GM18526 (cell line): ENCODE measurements around the gene WDR35.

ENCODE experiments used
- POLR2A ChIP-seq: IDR thresholded peaks from 3 replicates; pipeline ENCODE4 v1.6.1; 2011; ENCODE audit not compliant: insufficient read length; ENCODE audit errors: extremely low read depth

WDR35 gene

DNA sequence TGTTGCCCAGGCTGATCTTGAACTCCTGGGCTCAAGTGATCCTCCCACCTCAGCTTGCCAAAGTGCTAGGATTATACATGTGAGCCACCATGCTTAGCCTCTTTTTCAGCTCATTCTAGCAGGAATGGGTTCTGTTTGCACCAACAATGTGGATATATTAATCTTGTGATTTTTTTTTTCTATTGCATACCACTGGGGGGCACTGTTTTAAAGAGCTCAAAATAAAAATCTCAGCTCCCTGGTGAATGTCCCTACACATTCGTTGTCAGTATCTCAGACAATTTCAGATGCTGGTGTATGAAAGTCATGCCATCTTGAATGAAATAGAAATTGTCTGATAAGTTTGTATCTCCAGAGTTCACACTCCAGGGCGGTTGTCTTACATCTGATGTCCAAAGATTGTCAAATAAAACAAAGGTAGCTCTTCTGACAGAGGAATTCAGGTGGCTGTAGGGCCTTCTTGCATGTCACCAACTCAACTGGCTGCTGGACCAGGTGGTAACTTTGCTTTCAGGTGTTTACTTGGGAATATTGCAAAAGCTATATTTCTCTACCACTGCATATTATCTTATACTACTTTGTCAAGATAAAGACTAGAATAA is 25.7 kb upstream of the WDR35 start:
- no peak for TF ChIP-seq POLR2A

DNA sequence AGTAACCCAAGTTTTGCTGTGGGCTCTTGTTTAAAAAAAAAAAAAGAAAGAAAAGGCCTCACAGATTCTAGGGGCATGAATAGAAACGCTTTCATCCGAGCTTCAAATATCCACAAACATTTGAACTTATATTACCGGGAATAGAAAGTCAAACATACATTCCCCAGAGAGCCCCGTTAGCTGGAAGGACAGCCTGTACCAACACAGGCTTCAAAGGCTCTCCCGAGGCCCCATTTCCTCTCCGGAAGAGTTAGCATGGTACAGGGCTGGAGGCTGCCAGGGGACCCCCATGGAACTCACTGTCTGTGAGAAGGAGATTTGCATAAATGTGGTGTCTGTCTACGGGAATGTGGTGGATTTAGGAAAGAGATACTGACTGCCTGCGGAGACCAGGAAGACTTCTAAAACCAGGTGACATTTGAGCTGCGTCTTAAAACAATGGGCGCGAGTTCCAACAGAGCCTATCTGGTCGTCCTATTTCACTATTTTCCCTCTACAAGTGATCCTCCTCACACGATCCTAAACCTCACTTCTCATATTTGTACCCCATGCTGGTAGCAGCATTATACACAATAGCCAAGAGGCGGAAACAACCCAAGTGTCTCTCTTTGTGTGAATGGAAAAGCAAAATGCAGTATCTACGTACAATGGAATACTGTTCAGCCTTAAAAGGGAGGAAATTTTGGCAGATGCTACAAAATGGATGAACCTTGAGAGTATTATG is 23.4 kb upstream of the WDR35 start:
- TF ChIP-seq POLR2A, result no peak

DNA sequence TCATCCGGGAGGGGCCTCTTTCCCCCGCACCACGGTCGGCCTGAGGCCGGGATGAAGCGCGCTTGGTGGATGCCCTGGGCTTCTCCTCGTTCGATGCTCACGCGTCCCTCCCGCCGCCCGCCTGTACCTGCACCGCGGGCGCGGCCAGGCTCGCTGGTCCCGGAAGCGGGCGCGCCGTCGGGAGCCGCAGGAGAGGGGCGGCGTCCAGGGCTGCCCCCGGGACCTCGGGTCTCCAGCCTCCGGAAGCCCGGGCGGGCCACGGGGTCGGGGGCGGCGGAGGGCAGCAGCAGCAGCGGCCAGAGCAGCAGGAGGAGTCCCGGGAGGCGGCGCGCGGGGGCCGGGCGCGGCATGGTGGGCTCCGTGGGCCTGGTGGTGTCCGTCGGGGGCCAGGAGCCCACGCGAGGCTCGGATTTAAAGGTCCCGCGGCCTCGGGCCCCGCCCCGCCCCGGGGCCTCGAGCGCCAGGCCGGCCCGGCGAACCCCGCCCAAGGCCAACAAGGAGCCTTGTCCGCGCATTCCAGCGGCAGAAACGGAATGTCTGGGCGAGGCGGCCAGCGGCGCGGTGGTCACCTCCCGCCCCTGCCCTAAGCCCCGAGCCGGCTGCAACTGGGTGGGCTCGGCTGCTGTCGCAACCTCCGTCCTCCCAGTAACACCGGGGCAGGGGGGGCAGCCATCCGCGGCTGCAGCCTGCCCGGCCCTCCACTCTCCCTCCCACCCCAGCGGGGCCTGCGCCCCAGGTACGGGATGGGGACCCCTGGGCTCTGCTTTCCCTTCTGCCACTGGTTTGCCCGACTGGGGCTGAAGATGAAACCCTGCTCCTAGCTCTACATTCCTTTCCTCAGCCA is 22.6 kb upstream of the WDR35 start, which contains the start of gene MATN3:
TSS of gene MATN3 (minus strand) at position 387 of the 844 bp plus-strand sequence. CDS start at position 350, 37 bp downstream.
- no peak for TF ChIP-seq POLR2A

DNA sequence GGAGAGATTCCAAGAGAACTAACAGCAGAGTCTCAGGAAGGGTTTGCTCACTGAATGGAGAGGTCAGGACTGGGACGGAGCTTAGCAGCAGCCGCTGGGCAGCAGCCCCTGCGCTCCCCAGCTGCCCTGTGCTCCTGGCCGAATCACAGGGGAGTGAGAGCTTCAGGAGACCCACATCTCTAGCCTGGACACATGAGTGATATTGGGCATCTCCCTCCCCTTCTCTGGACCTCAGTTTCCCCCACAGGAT is 22.1 kb upstream of the WDR35 start:
- TF ChIP-seq POLR2A, result no peak

DNA sequence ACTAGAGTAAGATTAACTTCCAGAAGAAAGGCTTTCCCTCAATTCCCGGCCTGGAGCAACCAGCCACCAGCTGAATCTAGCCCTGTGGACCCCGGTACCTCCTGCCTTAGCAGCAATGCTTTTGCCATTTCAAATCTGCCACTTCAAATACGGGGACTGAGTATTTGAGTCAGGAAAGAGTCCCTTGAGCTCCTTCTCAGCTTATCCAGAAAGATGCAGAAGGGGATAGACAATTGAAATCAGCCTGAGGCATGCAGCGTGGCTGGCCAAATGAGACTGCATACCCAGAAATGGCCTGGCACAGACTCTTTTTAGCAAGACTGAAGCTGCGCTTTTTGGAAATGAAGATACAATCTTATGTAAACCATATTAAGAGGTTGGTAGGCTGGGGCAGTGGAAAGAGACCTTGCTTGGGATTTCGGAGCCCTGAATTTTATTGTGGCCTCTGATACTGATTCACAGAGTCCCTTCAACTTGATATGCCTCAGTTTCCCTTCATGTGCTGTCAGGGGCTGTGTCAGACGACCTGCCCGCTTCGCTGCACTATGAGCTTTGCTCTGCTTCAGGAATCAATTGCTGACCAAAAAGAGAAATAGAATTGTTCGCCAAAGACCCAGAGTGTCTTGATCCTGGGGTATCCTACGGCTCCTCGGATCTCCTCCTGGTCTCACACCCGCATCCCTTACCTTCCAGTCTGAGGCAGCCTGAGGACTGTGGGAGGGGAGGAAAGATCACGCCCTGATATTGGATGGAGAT is 21.5 kb upstream of the WDR35 start:
- TF ChIP-seq POLR2A, result no peak

DNA sequence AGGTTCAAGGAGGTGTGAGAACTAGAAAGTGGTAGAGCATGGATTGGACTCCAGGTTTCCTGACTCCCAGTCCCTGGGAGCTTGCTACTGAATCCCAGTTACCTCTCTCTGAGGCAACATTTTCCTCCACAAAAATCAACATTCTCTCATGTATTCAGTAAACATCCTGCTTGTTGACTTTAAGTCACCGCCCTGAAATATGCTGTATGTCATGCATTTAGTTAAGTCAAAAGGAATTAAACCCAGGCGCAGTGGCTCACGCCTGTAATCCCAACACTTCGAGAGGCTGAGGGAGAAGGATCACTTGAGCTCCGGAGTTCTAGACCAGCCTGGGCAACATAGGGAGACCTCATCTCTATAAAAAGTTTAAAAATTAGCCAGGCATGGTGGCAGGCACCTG is 18.8 kb upstream of the WDR35 start:
- TF ChIP-seq POLR2A, result no peak

DNA sequence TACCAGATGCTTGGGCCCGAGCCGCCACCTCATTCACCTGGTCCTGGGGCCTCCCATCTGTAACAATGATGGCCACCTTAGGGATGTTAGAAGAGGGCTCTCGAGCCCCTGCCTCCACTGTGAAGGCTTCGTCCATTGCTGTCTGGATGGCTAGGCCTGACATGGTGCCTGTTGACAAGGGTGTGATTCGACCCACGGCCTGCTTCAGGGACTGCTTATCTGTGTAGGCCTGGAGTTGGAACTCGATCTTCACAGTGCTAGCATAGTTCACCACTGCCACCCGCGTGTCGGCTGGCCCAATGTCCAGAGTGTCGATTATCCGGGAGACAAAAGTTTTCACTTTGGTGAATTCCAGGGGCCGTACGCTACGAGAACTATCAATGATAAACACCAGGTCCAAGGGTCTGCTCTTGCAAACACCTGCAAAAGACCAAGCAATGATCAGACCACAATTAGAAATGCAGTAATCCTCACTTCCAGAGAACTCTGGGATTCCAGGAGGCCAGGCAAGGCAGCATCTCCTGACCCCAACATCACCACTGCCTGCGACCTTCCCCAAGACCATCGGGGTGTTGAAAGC is 16.1 kb upstream of the WDR35 start:
- TF ChIP-seq POLR2A, result no peak

DNA sequence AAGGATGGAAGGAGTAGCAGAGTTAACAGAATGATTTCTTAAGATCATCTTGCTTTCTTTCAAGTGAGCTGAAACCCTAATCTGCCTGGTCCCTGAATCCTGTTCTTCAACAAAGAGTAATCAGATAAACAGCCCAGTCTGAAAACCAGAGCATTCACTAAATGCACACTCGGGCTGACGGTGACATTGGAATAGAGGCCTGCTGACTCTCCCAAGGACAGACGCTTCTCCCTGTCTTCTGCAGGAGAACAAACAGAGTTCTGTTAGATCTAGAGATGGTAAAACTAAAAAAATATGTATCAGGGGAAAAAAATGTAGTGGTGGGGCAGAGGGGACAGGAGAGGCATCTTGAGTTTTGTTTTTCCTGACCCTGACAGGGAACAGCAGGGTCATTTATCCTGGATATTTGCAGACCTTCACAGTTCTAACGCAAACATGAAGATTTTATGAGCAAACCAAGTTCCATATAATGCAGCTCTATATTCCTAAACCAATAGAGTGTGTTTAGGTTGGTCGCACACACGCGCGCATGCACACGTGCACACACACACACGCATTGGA is 15.2 kb upstream of the WDR35 start:
- TF ChIP-seq POLR2A, result no peak

DNA sequence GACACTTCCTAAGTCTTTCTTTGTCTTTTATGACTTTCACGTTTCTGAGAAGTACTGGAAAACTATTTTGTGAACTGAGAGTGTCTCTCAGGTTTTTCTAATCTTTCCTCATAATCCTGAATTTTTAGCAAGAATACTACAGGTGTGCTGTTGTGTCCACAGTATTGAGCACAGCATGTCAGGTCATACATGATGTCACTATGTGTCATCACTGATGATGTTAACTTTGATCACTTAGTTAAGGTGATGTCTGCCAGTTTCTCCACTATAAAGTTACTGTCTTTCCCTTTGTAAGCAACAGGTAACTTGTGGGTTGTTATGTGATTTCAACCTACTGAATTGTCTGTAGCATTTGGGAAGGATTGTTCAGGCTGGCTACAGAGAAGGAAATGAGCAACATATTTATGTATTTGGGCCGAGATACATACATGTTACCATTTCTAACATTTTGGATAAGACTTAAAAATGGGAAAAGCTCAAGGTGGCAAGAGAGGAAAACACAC is 11.5 kb upstream of the WDR35 start:
- no peak for TF ChIP-seq POLR2A

DNA sequence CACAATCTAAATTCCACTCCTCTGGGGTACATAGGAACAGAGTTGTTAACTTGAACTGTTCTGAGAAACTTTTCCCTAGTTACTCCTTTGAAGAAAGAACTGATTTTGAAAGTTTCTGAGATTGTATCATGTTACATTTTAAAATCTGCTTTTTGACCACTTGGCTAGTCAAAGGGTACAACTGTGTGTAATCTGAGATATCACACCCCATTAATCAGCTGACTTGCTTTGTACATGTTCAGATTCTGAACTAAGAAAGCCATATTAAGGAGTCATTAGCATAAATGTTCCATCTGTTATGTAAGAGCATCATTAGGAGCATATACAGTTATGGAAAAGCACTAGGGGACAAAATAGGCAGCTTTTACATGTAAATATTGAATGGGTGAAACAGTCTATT is 3.8 kb upstream of the WDR35 start:
- no peak for TF ChIP-seq POLR2A

DNA sequence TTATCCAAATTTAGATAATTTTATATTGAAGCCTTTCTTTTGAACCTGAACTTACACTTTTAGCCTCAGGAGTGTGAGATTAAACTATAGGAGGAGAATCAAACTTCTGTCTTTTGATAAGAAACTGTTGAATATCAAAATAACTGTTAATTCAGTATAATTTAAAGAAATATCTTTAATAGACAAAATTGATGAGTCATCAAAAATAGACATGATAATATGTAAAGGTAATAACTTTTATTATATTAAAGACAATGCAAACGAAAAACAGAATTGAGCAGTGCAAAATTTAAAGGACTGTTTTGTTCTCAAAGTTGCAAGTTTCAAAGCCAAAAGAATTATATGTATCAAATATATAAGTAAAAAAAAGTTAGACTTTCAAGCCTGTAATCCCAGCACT is 2.0 kb upstream of the WDR35 start:
- no peak for TF ChIP-seq POLR2A

DNA sequence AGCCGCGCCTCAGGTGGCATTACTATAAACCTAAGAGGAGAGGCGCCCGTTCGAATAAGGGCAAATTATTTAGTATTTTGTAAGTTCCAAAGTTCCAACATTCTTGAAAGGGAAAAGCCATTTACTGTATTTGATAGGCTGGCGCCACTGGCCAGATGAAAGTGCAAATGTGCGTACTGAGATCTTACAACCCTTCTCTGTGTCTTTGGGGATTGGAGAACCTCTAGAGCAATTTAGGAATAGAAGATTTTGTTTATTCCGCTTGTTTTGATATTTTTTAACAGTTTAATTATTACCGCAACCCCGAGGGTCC is 467 bp upstream of the WDR35 start:
- no peak for TF ChIP-seq POLR2A

DNA sequence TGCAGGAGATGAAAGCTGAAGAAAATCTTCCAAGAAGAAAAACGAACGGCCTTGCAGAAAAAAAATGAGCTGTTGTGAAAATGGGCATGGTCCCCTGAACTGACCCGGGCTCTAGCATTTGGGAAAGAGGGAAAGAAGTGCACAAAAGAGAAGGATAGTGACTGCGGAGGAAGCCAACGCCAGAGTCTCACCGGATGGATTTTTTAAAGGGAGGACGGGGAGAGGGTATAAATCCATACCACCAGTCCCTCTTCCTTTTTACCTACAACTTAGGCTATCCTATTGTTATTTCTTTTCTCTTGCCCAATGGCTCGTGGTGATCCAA is 601 bp downstream of the WDR35 start:
- TF ChIP-seq POLR2A, result no peak

DNA sequence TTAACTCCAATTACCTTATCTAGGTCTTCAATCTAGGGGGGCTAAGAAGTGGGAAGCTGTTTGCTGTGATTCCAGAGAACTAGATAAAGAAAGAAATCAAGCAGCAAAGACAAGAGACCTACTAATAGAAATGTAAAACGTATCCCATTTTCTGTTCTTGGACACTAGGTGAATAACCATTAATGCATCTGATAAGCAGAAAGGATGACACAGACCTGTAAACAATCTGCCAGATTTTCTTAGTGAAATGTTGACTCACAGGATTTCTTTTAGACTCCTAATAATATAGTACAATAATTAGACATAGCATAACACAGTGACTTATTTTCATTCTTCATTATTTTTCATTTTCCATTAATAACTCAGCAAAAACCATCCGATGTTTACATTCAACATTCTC is 1.3 kb downstream of the WDR35 start:
- no peak for TF ChIP-seq POLR2A

DNA sequence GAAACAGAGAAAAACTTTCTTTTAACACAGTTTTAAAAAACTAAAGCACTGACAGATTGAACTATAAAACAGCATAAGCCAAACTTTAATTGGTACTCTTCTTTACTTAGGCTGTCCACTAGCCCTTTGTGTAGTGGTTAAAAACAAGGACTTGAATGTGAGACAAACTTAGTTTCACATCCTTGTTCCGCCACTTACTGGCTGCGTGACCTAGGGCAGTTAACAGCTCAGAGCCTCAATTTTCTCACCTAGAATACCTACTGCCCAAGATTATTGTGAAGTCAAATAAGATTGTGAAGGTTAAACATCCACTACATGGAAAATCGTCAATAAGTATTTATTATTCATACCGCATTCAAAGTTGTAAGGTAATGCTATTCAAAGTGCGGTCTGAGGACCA is 2.0 kb downstream of the WDR35 start:
- TF ChIP-seq POLR2A, result no peak
